Embryonic facial prominence (tissue), 1 donor: ENCODE measurements around the gene YWHAG.
"Not testable (repeated sequence)": the region's sequence is repeated elsewhere in the genome, so short reads cannot be mapped to it uniquely, and the experiment has no call there.

Source experiments
- DNase-seq: peaks from one replicate; pipeline ENCODE4 v3.0.0-alpha.2; 2016; ENCODE audit errors: extremely low spot score

The YWHAG gene

GRCh38 chr7:76296743-76297740 lies 61.7 kb downstream of the YWHAG start:
- no peak for DNase-seq

DNA sequence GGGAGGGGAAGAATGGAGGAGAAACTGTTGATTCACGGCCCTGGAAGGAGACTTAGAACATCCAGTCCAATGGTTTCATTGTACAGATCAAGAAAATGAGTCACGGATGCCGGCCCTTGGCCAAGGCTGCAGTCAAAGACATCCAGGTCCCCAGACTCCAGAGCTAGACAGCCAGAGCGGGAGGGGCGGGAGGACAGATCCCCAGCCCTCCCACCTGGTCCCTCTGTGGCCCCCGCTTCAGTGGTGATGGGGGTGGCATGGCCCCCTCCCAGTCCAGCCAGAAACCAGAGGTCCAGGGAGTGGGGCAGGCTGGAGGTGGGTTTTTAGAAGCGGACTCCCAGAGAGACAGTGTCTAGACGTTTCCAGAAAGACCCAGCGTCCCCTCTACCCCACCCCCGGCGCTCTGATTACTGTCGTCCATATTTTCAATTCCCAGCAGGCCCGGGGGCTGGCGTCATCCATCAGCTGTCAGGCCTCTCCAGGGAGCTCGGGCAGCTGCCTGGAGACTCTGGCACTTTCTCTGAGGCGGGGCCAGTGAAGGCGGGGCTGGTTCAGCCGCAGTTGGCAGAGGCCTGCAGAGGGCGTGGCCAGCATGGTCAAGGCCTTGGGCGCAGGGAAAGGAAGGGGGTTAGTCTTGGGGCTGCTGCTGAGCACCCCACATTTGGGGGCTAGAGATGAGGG lies 64.3 kb downstream of the YWHAG start:
- no peak for DNase-seq

DNA sequence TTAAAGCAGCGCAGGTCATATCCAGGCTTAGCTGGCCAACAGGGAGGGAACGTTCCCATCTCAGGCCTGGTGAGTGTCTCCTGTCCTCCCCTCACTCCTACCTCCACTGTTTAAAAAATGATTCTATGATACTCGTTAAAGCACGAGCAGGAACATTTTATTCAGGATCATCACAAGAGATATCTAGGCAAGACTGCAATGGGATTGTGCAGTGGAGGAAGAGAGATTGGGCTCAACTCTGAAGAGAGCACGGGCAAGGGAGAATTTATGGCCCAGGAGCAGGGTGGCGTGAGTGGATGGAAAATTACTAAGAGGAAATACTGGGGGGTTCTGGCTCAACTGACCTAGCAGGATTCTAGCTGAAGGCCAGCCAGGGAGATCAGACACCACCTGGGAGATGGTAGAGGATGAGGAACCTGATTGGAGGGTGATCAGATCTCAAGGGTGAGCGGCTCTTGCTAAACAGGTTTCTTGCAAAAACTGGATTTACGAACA lies 65.3 kb downstream of the YWHAG start:
- DNase-seq = no peak

- DNase-seq = not testable (repeated sequence)
Measured at GRCh38 chr7:76292911-76293310, 65.9 kb downstream of the YWHAG start.

DNA sequence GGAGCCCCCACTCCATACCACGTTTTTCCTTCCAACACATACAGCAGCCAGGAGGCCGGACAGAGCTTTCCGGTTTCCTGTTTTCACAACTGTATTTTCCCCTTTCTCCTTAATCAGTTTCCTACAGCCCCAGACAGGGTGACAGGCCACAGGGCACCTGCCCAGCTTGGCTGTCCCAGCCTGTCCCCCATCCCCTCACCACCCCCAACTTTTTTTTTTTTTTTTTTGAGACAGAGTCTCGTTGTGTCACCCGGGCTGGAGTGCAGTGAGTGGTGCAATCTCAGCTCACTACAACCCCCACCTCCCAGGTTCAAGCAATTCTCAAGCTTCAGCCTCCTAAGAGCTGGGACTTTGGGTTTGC lies 66.6 kb downstream of the YWHAG start:
- no peak for DNase-seq

DNA sequence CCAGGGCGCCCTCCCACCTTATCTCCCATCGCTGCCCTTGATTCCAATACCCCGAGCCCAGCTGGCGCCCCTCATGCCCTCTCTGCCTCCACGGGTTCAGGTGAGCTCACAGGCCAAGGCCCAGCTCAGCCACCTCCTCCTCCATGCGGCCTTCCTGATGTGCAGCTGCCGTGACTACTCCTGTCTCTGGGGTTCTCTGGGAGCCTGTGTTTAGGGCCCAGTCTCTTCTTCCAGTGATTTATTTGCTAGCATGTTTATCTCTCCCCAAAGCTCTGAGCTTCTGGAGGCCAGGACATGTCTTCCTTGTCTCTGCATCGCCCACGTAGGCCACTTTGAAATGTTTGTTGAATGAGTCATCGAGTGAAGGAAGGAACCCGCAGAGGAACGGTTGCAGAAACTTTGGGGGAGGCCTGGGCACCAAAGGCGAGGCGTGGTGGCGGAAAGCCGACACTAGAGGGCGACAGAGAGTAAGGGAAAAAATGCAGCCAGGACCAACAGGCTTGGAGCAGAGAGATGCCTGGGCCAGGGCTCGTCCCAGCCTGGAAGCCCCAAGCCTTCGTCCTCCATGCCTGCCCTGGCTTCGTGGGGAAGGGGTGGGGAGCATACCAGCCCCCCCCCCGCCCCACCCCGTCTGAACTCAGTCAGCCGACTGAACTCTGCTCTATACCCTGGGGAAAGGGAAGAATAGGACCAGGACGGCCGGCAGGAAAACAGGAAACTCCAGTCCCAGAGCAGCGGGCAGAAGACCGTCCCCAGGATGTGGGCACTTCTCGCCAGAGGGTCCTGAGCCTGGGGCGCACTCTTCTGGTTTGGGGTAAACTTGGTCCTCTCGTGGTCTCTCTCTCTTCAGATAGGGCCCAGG lies 67.2 kb downstream of the YWHAG start:
- peak; percentile 71 for DNase-seq

DNA sequence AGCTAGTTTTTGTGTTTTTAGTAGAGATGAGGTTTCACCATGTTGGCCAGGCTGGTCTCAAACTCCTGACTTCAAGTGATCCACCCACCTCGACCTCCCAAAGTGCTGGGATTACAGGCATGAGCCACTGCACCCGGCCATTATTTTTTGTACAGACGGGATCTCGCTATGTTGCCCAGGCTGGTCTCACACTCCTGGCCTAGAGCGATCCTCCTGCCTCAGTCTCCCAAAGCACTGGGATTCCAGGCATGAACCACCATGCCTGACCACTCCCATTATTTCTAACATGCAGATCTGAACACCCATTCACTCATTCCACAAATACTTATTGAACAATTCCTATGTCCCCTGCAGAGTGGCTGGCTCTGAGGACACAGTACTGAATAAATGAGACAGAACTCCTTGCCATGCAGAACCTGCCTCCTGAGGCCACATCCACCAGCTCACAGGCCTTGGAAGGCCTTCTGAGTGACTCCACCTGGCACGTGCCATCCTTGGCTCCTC lies 67.9 kb downstream of the YWHAG start:
- DNase-seq = not testable (repeated sequence)

DNA sequence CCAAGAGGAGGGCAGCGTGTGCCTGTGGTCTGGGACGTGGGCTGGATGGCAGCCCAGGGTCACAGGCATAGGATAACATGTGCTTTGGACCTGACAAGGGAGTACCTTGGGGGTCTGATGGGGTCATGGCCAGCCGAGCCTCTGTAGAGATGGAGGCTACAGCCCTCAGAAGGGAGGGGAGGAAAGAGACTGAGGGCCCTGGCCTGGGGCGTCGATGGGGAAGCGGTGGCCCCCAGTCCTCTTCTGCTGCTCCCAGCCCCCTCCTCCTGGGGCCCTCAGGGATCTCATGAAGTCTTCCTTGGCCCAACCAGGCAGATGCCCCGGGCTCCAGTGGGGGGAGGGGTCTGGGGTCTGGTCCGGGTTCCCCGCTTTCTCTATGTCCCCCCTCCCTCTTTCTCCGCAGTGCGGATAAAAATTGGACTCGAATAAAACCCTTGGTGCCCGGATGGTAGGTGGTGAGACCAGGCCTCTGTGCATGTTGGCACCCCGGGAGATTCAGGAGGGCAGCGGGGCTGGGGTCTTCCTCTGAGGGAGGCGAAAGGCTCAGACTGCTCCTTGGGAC lies 71.9 kb downstream of the YWHAG start:
- DNase-seq = no peak

DNA sequence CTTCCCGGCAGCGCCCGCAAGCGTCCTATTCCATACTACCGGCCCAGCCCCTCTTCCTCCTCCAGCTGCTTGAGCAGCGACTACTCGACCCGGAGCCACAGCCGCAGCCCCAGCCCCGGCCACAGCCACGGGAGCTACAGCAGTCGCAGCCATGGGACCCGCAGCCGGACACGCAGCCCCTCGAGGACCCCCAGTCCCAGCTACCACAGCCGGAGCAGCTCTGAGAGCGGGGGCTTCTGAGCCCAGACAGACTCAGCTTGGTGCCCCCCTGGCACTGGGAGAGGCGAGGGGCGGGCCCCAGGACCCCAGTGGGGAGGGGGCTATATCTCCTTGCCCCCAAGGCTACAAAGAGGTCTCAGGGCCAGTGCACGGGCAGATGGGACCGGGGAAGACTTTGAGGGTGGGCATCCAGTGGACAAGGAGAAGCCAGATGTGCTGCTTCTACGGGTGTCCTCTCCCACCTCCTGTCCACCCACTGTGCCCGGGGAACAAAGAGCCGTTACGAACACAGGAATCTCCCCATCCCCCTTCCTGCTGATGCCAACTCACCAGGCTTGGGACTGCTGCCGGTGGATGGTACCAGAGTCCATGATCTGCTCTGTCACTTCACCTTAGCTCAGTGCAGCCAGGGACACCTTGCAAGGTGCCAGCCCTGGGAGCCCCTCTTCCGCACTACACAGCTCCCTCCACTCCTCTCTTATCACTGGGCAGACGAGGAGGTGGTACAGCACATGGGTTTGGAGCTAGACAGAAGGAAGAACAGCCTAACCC lies 73.0 kb downstream of the YWHAG start:
- DNase-seq = no peak

DNA sequence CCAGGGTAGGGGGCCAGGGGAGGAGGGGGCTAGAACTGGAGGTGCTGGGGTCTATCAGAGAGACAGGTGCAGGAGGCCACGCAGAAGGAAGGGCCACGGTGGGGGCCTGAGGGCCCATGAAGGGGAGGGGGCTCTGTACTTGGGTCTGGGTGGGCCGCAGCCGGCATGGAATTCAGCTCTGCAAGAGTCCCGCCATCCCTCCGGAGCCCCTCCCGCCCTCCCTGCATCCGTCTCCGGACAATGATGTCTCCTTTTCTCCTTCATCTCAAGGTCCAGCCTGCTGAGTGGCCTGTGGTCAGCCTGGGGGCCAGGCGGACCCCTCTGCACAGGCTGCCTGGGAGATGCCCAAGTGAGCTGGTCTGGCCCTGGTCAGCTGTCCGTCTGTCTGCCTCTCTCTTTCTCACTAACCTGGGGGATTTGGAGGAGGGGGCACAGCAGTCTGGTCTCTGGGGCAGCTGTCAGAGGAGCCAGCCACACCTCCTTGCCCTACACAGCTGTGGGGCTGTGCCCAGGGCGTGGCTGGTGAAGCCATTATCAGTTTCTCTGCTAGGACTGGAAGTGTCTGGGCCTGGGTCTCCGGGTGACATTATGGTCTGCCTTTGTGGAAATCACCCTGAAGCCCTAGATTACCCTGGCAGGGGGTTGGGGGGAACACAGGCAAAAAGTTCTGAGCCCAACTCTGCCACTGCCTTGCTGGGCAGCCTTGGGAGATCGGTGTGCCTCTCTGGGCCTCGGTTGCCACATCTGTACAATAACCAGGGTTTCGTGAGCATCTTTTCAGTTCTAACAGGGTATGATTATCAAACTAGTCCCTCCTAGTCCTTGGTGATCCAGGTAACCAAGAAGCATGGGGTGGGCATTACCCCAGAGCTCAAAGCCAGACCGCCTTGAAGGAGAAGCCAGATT lies 75.3 kb downstream of the YWHAG start:
- no peak for DNase-seq

GRCh38 chr7:76282344-76283253 lies 76.2 kb downstream of the YWHAG start:
- no peak for DNase-seq

DNA sequence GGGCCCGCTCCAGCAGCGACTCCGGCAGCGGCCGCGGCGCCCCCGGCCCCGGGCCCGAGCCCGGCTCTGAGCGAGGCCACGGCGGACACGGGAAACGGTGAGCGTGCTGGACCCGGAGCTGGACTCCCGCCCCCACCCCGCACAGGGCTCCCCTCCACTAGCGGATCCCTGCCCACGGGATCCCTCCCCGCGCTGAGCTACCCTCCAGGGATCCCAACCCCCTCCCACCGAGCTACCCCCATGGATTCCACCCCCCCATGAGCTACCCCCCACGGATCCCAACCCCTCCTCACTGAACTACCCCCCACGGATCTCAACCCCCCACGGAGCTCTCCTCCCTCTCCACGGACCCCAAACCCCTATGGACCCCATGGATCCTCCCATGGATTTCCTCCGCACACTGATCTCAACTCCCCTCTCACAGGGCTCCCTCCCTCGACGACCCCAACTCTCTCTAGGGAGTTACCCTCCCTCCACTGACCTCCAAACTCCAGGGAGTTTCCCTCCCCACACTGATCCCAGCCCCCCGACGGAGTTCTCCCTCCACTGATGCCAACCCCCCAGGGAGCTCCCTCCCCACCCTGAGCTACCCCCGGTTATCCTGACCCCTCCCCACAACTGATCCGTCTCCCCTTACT lies 77.0 kb downstream of the YWHAG start:
- no peak for DNase-seq

GRCh38 chr7:76281006-76281705 lies 77.6 kb downstream of the YWHAG start:
- no peak for DNase-seq

GRCh38 chr7:76280408-76280807 lies 78.4 kb downstream of the YWHAG start:
- no peak for DNase-seq

DNA sequence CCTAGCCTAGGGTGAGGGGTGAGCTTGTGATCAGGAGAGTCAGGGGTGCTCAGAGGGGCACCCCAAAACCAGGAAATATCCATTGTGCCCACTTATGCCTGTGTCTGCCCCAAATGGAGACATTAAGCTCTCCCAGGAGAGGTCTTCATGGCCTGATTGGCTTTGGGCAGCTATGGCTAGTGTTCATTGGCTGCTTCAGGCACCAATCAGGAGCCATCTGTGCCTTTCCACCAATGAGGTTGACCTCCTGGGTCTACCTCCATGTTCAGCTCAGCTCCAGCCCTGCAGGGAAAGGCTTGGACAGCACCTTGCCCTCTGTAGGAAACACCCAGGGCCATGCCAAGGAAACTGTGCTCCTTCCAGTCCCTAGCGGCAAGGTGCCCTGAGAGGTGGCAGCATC lies 80.3 kb downstream of the YWHAG start:
- DNase-seq = no peak
